ENCODE results near the gene SMIM22. TPM values are rescaled to one million over a fixed set of nuclear protein-coding genes. Genes with fewer than 3 reads are reported as not detected.

SMIM22 gene
- polyA plus RNA-seq, 4 donors = 134 to 1,710 (median 721) TPM

Other genes with a start within 250 kb of the SMIM22 start
- gene C16orf96, start 239.0 kb upstream of the SMIM22 start, polyA plus RNA-seq = under 1 TPM in 2 of 4 donors, not detected in 2; 0.03 to 0.07 TPM
- gene UBALD1, start 180.5 kb upstream of the SMIM22 start, polyA plus RNA-seq = 10 to 100 TPM; 21.7 to 29.7 (median 26.6) TPM
- 10 to 100 TPM; 21.1 to 52.1 (median 25.6) TPM for gene MGRN1, start 170.5 kb upstream of the SMIM22 start, polyA plus RNA-seq
- gene NUDT16L1, start 101.8 kb upstream of the SMIM22 start, polyA plus RNA-seq = 10 to 100 TPM; 44.5 to 73.1 (median 54.8) TPM
- 10 to 100 TPM; 11.6 to 16.9 (median 13.8) TPM for gene ANKS3, start 61.1 kb upstream of the SMIM22 start, polyA plus RNA-seq
- under 1 TPM in 2 of 4 donors, not detected in 2; 0.67 to 0.84 TPM for gene DNAAF8, start 60.8 kb upstream of the SMIM22 start, polyA plus RNA-seq
- gene ZNF500, start 28.2 kb upstream of the SMIM22 start, polyA plus RNA-seq = 10 to 100 TPM in 2 of 4 donors, 1 to 10 TPM in 2; 2.0 to 11.1 (median 6.6) TPM
- gene SEPTIN12, start 7.0 kb upstream of the SMIM22 start, polyA plus RNA-seq = under 1 TPM in 1 of 4 donors, not detected in 3; 0.06 TPM
- 10 to 100 TPM; 24.8 to 84.1 (median 29.8) TPM for gene ROGDI, start 7.3 kb downstream of the SMIM22 start, polyA plus RNA-seq
- gene GLYR1, start 51.9 kb downstream of the SMIM22 start, polyA plus RNA-seq = 100 to 1,000 TPM in 1 of 4 donors, 10 to 100 TPM in 3; 43.0 to 102 (median 63.5) TPM
- 10 to 100 TPM; 12.3 to 39.8 (median 16.8) TPM for gene UBN1, start 52.1 kb downstream of the SMIM22 start, polyA plus RNA-seq
- gene PPL, start 141.8 kb downstream of the SMIM22 start, polyA plus RNA-seq = 10 to 100 TPM; 11.1 to 37.1 (median 14.9) TPM
- under 1 TPM in 3 of 4 donors, not detected in 1; 0.16 to 0.35 (median 0.27) TPM for gene SEC14L5, start 163.0 kb downstream of the SMIM22 start, polyA plus RNA-seq
- 10 to 100 TPM; 13.2 to 26.8 (median 21.5) TPM for gene NAGPA, start 238.6 kb downstream of the SMIM22 start, polyA plus RNA-seq

Measured in small intestine (tissue), 4 donors.